ENCODE measurements around the gene INTS14. TPM values are rescaled to one million over a fixed set of nuclear protein-coding genes. Genes with fewer than 3 reads are reported as not detected.

Gene INTS14
- total RNA-seq, 1 experiment from 2014 or later = 38.2 TPM

DNA sequence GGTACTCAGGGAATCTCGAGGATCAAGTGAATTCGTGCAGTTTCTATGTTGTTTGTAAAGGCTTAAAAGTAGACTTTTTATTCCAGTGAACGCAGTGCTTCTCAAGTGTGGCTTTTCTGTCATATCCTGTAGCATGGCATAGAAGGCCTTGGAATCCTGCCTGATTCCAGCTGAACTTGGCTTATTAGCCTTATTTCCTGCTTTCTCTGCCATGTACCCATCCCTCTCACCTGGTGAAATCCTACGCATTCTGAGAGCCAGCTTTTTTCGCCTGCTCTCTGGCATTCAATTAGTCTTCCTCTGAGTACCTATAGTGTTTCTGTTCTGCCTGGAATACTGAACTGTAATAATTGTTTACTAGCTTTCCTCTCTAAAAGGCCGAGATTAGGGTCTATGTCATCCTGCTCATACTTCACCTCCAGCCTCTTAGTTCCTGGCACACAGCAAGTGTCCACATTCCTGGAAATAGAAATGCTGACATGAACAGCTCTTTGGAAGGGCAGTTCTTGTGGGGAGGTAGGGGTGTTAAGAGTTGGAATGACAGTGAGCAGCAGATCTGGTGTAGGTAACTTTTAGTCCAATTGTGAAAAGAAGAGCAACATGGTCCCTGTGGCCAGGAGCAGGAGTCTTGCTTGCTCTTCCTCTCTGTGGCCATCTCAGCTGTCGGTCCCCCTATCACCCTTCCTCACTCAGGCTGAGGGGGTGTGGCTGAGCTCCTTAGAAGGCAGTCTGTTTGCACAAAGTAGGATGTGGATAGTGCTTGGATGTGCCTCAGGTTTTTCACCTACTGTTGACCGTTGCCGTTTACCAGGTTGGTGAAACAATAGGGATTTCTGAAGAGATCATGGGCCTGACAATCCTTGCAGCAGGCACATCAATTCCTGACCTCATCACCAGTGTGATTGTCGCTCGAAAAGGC lies 41.2 kb upstream of the INTS14 start:
- H3K27ac Mint-ChIP-seq (ENCODE audit: unreplicated experiment) = no peak overlapping the region
- BruUV-seq (replicated peaks) = no TSS peak
- H3K4me3 Mint-ChIP-seq (ENCODE audit: unreplicated experiment) = no peak overlapping the region
- TF ChIP-seq CTCF (IDR thresholded peaks at IDR 0.05; ENCODE audit: insufficient read depth in 1 of 2, low read depth in 1 of 2, low read length in 1 of 2, severe bottlenecking in 1 of 2, unreplicated experiment in 1 of 2) = no peak
- intact Hi-C loops (cut with micrococcal nuclease; ENCODE audit: unreplicated experiment) = no loop called here
- Histone ChIP-seq H3K9me3 (no peaks in the 10 kb centered on the region), H3K36me3 (ENCODE audit: control insufficient read depth, insufficient read depth, low read length) (no peaks in the 10 kb centered on the region), H3K27me3 (replicated peaks; ENCODE audit: control insufficient read depth, insufficient read depth, low read length) (no peaks in the 10 kb centered on the region), H3K4me3 (ENCODE audit: low read depth, low read length) (no peak overlapping the region), H3K4me1 (peaks cover 16% of the 10 kb centered on the region)
- no peaks in the 10 kb centered on the region for H3K36me3 Mint-ChIP-seq (ENCODE audit: insufficient read depth, unreplicated experiment)
- no peak for DNase-seq
- CTCF ChIA-PET = no interaction called here
- POLR2A ChIA-PET = no interaction called here
- H3K27me3 Mint-ChIP-seq (ENCODE audit: insufficient read depth, unreplicated experiment) = no peaks in the 10 kb centered on the region
- peaks cover 20% of the 10 kb centered on the region for H3K4me1 Mint-ChIP-seq (ENCODE audit: low read depth, unreplicated experiment)
- H3K9me3 Mint-ChIP-seq (ENCODE audit: unreplicated experiment) = no peaks in the 10 kb centered on the region

DNA sequence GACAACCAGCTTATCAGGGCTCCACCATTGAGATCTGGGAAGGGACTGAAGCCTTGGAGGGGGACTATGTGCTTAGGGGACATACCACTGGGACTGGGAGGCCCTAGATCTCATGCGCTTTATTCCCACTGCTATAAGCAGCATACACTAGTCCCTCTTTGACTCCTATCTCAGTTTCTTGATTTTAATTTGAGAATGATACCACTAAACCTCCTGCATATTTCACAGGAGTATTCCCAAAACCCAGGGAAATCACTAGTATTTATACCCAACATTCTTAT lies 40.1 kb upstream of the INTS14 start:
- H3K36me3 Mint-ChIP-seq (ENCODE audit: insufficient read depth, unreplicated experiment) = no peaks in the 10 kb centered on the region
- CTCF ChIA-PET = no interaction called here
- no TSS peak for BruUV-seq (replicated peaks)

GRCh38 chr15:65650312-65651041 lies 39.5 kb upstream of the INTS14 start:
- BruUV-seq (replicated peaks) = no TSS peak
- POLR2A ChIA-PET = no interaction called here
- no peaks in the 10 kb centered on the region for H3K27me3 Mint-ChIP-seq (ENCODE audit: insufficient read depth, unreplicated experiment)
- H3K4me1 Mint-ChIP-seq (ENCODE audit: low read depth, unreplicated experiment) = peaks cover 20% of the 10 kb centered on the region
- no peak for TF ChIP-seq CTCF (IDR thresholded peaks at IDR 0.05; ENCODE audit: insufficient read depth in 1 of 2, low read depth in 1 of 2, low read length in 1 of 2, severe bottlenecking in 1 of 2, unreplicated experiment in 1 of 2)
- DNase-seq = no peak
- no peak overlapping the region for H3K27ac Mint-ChIP-seq (ENCODE audit: unreplicated experiment)
- H3K36me3 Mint-ChIP-seq (ENCODE audit: insufficient read depth, unreplicated experiment) = no peaks in the 10 kb centered on the region
- H3K4me3 ChIP-seq (ENCODE audit: low read depth, low read length) = no peak overlapping the region
- H3K4me3 Mint-ChIP-seq (ENCODE audit: unreplicated experiment) = no peak overlapping the region
- H3K9me3 ChIP-seq = no peaks in the 10 kb centered on the region
- CTCF ChIA-PET = no interaction called here
- H3K4me1 ChIP-seq = peaks cover 16% of the 10 kb centered on the region
- no peaks in the 10 kb centered on the region for H3K36me3 ChIP-seq (ENCODE audit: control insufficient read depth, insufficient read depth, low read length)
- H3K27me3 ChIP-seq (replicated peaks; ENCODE audit: control insufficient read depth, insufficient read depth, low read length) = no peaks in the 10 kb centered on the region
- intact Hi-C loops (cut with micrococcal nuclease; ENCODE audit: unreplicated experiment) = no loop called here
- no peaks in the 10 kb centered on the region for H3K9me3 Mint-ChIP-seq (ENCODE audit: unreplicated experiment)

More for the DNA sequence above, 40.1 kb upstream of the INTS14 start:
- Mint-ChIP-seq H3K27ac (ENCODE audit: unreplicated experiment) (no peak overlapping the region), H3K27me3 (ENCODE audit: insufficient read depth, unreplicated experiment) (no peaks in the 10 kb centered on the region), H3K4me3 (ENCODE audit: unreplicated experiment) (no peak overlapping the region), H3K9me3 (ENCODE audit: unreplicated experiment) (no peaks in the 10 kb centered on the region), H3K4me1 (ENCODE audit: low read depth, unreplicated experiment) (peaks cover 20% of the 10 kb centered on the region)
- H3K4me1 ChIP-seq = peaks cover 16% of the 10 kb centered on the region
- no peak for DNase-seq
- no peaks in the 10 kb centered on the region for H3K9me3 ChIP-seq
- POLR2A ChIA-PET = no interaction called here
- H3K4me3 ChIP-seq (ENCODE audit: low read depth, low read length) = no peak overlapping the region
- no peaks in the 10 kb centered on the region for H3K36me3 ChIP-seq (ENCODE audit: control insufficient read depth, insufficient read depth, low read length)
- no peaks in the 10 kb centered on the region for H3K27me3 ChIP-seq (replicated peaks; ENCODE audit: control insufficient read depth, insufficient read depth, low read length)
- intact Hi-C loops (cut with micrococcal nuclease; ENCODE audit: unreplicated experiment) = no loop called here
- no peak for TF ChIP-seq CTCF (IDR thresholded peaks at IDR 0.05; ENCODE audit: insufficient read depth in 1 of 2, low read depth in 1 of 2, low read length in 1 of 2, severe bottlenecking in 1 of 2, unreplicated experiment in 1 of 2)

Measured in Caco-2 (cell line).